Measurements from ENCODE around the gene STRIP1.
"Not testable (repeated sequence)": the region's sequence is repeated elsewhere in the genome, so short reads cannot be mapped to it uniquely, and the experiment has no call there.

Gene STRIP1

DNA sequence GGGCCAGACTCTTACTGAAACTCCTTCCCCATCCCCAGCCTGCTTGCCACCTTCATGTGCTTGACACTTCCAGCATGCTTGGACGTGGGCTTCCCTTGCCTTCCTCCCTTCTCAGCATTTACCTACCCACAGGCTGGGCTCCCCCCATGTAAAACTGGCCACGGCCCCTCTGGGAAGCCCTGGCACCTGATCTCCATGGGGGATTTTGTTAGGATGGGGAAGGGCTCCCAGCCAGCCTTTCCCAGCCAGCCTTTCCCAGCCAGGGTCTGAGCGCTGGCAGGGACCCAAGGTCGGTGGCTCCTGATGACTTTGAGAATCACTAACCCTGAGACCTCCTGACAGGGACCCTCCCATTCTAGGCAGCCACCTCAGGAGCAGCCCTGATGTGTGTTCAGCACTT lies 29.4 kb downstream of the STRIP1 start:
- Mint-ChIP-seq H3K36me3 (ENCODE audit: low read depth) (peaks cover 4% of the 10 kb centered on the region), H3K27me3 (ENCODE audit: low read depth) (peaks cover 34% of the 10 kb centered on the region), H3K9me3 (no peaks in the 10 kb centered on the region), H3K27ac (no peak overlapping the region), H3K4me1 (ENCODE audit: low read depth) (peaks cover 5% of the 10 kb centered on the region), H3K4me3 (no peak overlapping the region)

- Mint-ChIP-seq H3K4me3 (no peak overlapping the region), H3K27ac (no peak overlapping the region), H3K27me3 (ENCODE audit: low read depth) (peaks cover 43% of the 10 kb centered on the region), H3K9me3 (no peaks in the 10 kb centered on the region), H3K36me3 (ENCODE audit: low read depth) (peaks cover 4% of the 10 kb centered on the region), H3K4me1 (ENCODE audit: low read depth) (peaks cover 5% of the 10 kb centered on the region)
Observed at GRCh38 chr1:110064576-110065337, 30.3 kb downstream of the STRIP1 start.

GRCh38 chr1:110065841-110066240 lies 31.4 kb downstream of the STRIP1 start:
- Mint-ChIP-seq H3K36me3 (ENCODE audit: low read depth) (peaks cover 2% of the 10 kb centered on the region), H3K27ac (no peak overlapping the region), H3K9me3 (no peaks in the 10 kb centered on the region), H3K27me3 (ENCODE audit: low read depth) (peaks cover 49% of the 10 kb centered on the region), H3K4me3 (no peak overlapping the region), H3K4me1 (ENCODE audit: low read depth) (peaks cover 4% of the 10 kb centered on the region)

- Mint-ChIP-seq H3K4me3 (no peak overlapping the region), H3K27me3 (ENCODE audit: low read depth) (peaks cover 66% of the 10 kb centered on the region), H3K9me3 (no peaks in the 10 kb centered on the region), H3K27ac (no peak overlapping the region), H3K4me1 (ENCODE audit: low read depth) (peaks cover 4% of the 10 kb centered on the region), H3K36me3 (ENCODE audit: low read depth) (peaks cover 2% of the 10 kb centered on the region)
Observed at GRCh38 chr1:110067479-110067892, 33.1 kb downstream of the STRIP1 start.

DNA sequence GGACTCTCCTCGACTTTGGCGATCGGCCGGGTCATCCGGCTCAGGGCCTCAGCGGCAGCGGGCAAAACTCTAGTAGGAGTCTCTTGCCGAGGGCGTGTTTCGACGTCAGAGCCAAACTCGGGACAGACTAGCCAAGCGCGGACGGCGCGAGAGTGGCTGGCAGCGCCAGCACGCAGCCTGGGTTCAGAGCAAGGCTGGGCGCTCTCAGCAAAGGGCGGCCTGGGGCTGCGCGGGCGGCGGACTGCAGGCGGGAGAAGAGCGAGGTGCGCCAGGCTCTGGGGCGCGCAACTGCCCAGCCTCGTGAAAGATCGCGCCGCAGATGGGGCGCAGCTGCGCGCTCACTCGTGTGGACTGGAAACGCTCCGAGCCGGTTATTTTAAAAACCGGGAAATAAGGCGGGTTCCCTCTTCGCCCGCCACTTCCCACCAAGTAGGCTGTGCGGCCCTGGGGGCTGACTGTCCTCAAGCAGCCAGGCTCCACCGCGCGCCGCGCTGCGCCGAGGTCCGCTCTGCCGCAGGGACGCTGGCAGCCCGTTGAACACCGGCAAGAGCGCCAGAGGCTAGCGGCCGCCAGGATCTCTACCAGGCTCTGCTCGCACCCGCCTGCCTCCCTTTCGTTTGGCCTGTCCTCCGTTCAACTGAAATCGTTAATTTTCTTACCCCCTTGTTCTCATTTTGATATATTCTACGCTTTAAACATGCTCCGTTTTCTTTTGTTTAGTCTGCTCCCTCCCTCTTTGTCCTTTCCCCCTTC lies 33.6 kb downstream of the STRIP1 start:
- H3K4me3 Mint-ChIP-seq: peak overlapping the region; percentile 37
- peak overlapping the region; percentile 23 for H3K27ac Mint-ChIP-seq

GRCh38 chr1:110068646-110069403 lies 34.4 kb downstream of the STRIP1 start:
- Mint-ChIP-seq H3K4me1 (ENCODE audit: low read depth) (peaks cover 4% of the 10 kb centered on the region), H3K36me3 (ENCODE audit: low read depth) (peaks cover 2% of the 10 kb centered on the region), H3K27ac (peak overlapping the region; percentile 23), H3K27me3 (ENCODE audit: low read depth) (peaks cover 77% of the 10 kb centered on the region), H3K9me3 (no peaks in the 10 kb centered on the region), H3K4me3 (peak overlapping the region; percentile 37)

More for the DNA sequence above, 33.6 kb downstream of the STRIP1 start:
- no peaks in the 10 kb centered on the region for H3K9me3 Mint-ChIP-seq
- H3K27me3 Mint-ChIP-seq (ENCODE audit: low read depth): peaks cover 71% of the 10 kb centered on the region
- H3K36me3 Mint-ChIP-seq (ENCODE audit: low read depth): peaks cover 2% of the 10 kb centered on the region
- H3K4me1 Mint-ChIP-seq (ENCODE audit: low read depth): peaks cover 4% of the 10 kb centered on the region

DNA sequence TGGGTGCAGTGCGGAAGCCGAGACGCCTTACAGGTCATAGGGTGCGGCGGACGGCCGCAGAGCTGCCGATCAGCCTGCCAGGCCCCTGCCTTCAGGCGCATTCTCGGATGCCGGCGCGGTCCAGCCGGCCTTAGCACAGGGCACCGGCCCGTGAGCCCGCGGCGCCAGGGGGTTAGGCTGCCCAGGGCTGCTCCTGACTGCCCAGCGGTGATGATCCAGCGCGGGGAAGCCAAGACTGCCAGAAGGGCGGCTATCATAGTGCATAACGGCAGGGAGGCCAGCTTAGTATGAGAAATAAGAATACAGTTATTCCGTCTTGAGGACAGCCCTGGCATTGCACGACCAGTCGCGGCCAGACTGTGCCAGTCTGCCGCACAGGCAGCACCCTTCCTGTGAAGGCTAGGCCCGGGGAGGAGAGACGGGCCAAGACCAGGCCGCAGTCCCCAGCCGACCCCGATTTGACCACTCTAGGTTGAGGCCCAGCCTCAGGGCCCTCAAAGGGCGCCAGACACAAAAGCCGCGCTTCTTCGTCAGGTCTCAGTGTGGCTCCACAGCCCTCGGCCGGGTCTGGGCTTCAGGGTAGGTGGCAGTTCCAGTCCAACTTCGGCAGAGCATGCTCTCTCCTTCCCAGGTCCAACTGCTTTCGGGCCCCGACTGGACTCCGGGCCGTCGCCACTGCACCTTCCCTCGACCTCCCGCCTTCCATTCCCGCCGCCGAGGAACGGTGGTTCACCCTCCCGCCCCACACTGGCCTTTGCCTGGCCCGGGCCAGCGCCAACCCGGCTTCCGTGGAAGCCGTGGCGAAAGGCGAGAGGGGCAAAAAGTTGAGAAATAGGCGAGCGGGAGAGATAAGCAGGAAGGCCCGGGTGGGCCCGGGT lies 35.2 kb downstream of the STRIP1 start:
- Mint-ChIP-seq H3K27ac (no peak overlapping the region), H3K4me3 (no peak overlapping the region), H3K4me1 (ENCODE audit: low read depth) (peaks cover 4% of the 10 kb centered on the region), H3K27me3 (ENCODE audit: low read depth) (peaks cover 85% of the 10 kb centered on the region), H3K9me3 (no peaks in the 10 kb centered on the region), H3K36me3 (ENCODE audit: low read depth) (peaks cover 2% of the 10 kb centered on the region)

DNA sequence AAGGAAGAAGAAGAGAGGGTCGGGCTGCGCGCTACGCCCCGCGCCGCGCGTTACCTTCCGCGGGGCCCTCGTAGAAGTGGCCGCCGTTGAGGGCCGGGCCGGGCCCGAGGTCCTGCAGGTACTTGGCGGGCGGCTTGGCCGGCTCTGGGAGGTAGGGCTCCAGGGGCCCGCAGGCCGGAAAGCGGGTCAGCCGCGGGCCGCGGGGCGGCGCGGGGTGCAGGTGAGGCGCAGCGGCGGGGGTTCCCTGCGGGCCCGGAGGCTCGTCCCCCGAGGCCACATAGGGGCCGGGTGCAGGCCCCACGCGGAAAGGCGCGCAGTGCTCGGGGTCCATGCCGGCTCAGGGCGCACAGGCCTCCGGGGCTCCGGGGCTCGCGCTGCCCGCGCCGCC lies 35.9 kb downstream of the STRIP1 start:
- peaks cover 4% of the 10 kb centered on the region for H3K4me1 Mint-ChIP-seq (ENCODE audit: low read depth)
- no peak overlapping the region for H3K4me3 Mint-ChIP-seq
- no peak overlapping the region for H3K27ac Mint-ChIP-seq
- peaks cover 85% of the 10 kb centered on the region for H3K27me3 Mint-ChIP-seq (ENCODE audit: low read depth)
- no peaks in the 10 kb centered on the region for H3K9me3 Mint-ChIP-seq
- peaks cover 2% of the 10 kb centered on the region for H3K36me3 Mint-ChIP-seq (ENCODE audit: low read depth)

GRCh38 chr1:110070671-110071242 lies 36.3 kb downstream of the STRIP1 start, which contains the start of gene ALX3:
TSS of gene ALX3 (minus strand) at chr1:110070672. CDS start at chr1:110070612, 60 bp downstream.
- H3K27me3 Mint-ChIP-seq (ENCODE audit: low read depth): peaks cover 88% of the 10 kb centered on the region
- H3K27ac Mint-ChIP-seq: no peak within 1 kb of the TSS
- H3K9me3 Mint-ChIP-seq: no peaks in the 10 kb centered on the region
- H3K36me3 Mint-ChIP-seq (ENCODE audit: low read depth): peaks cover 2% of the 10 kb centered on the region
- no peak within 1 kb of the TSS for H3K4me3 Mint-ChIP-seq
- peaks cover 4% of the 10 kb centered on the region for H3K4me1 Mint-ChIP-seq (ENCODE audit: low read depth)

DNA sequence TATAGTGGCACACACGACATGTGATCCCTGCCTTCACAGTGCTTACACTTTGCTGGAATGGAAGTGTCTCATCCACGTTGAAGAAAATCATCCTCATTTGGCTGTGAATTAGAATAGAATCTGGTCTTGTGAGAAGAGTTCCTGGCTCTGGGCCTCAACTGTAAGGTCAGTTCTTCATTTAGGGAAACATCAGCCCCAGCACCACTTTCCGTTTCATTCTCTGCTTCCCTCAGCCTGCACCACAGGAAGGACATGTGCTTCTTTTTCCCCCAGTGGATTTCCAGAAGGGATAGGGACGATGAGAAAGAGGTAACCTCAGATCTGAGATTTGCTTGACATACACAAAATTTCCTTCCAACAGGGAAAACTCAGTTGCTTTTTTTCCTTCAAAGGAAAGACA lies 39.7 kb downstream of the STRIP1 start:
- Mint-ChIP-seq H3K27ac (no peak overlapping the region), H3K4me1 (ENCODE audit: low read depth) (no peaks in the 10 kb centered on the region), H3K4me3 (no peak overlapping the region), H3K36me3 (ENCODE audit: low read depth) (no peaks in the 10 kb centered on the region), H3K27me3 (ENCODE audit: low read depth) (peaks cover 81% of the 10 kb centered on the region), H3K9me3 (no peaks in the 10 kb centered on the region)

- H3K4me1 Mint-ChIP-seq (ENCODE audit: low read depth): no peaks in the 10 kb centered on the region
- peaks cover 59% of the 10 kb centered on the region for H3K27me3 Mint-ChIP-seq (ENCODE audit: low read depth)
- no peaks in the 10 kb centered on the region for H3K36me3 Mint-ChIP-seq (ENCODE audit: low read depth)
- no peaks in the 10 kb centered on the region for H3K9me3 Mint-ChIP-seq
- H3K4me3 Mint-ChIP-seq: no peak overlapping the region
- no peak overlapping the region for H3K27ac Mint-ChIP-seq
Observed at GRCh38 chr1:110076789-110077500, 42.5 kb downstream of the STRIP1 start.

DNA sequence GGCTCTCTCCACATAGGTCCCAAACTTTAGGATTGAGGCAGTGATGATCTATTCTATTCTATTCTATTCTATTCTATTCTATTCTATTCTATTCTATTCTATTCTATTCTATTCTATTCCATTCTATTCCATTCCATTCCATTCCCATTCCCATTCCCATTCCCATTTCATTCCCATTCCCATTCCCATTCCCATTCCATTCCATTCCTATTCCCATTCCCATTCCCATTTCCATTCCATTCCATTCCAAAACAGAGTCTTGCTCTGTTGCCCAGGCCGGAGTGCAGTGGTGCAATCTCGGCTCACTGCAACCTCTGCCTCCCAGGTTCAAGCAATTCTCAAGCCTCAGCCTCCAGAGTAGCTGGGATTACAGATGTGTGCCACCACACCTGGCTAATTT lies 45.6 kb downstream of the STRIP1 start:
- H3K9me3 Mint-ChIP-seq; H3K27ac Mint-ChIP-seq; H3K4me3 Mint-ChIP-seq; H3K36me3 Mint-ChIP-seq (ENCODE audit: low read depth): not testable (repeated sequence)
- peaks cover 14% of the 10 kb centered on the region for H3K4me1 Mint-ChIP-seq (ENCODE audit: low read depth)
- peaks cover 53% of the 10 kb centered on the region for H3K27me3 Mint-ChIP-seq (ENCODE audit: low read depth)

DNA sequence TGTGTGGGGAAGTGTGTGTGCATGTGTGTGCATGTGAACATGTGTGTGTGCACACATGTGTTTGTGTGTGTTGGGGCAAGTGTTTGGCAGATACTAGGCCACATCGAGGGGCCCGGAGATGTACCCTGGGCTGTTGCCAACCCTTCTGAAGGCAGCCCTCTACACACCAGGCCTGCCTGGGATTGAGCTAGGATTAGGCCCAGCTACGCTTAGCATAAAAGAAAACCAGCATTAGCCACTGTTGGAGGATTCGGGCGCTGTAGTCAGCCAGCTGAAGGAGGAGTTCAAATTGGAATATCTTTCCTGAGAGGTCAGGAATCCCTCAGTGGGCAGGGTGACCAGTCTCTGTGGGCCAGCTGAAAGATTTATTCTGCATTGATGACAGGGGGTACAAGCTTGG lies 46.6 kb downstream of the STRIP1 start:
- peaks cover 14% of the 10 kb centered on the region for H3K4me1 Mint-ChIP-seq (ENCODE audit: low read depth)
- no peaks in the 10 kb centered on the region for H3K9me3 Mint-ChIP-seq
- no peak overlapping the region for H3K4me3 Mint-ChIP-seq
- no peaks in the 10 kb centered on the region for H3K36me3 Mint-ChIP-seq (ENCODE audit: low read depth)
- H3K27ac Mint-ChIP-seq: no peak overlapping the region
- peaks cover 55% of the 10 kb centered on the region for H3K27me3 Mint-ChIP-seq (ENCODE audit: low read depth)
